ENCODE data around the gene CDPF1.

Gene CDPF1

GRCh38 chr22:46281866-46282678 lies 32.0 kb upstream of the CDPF1 start:
- Histone ChIP-seq H3K4me3 (IDR thresholded peaks at IDR 0.05; ENCODE audit: insufficient read depth, low read depth, low read length) (no peak overlapping the region), H2AFZ (ENCODE audit: low read depth) (no peak overlapping the region), H3K27me3 (ENCODE audit: insufficient read depth, low read depth) (no peaks in the 10 kb centered on the region), H3K79me2 (ENCODE audit: insufficient read depth, low read depth) (no peaks in the 10 kb centered on the region), H3K4me2 (no peak overlapping the region), H4K20me1 (ENCODE audit: insufficient read depth) (no peaks in the 10 kb centered on the region), H3K36me3 (ENCODE audit: insufficient read depth) (no peaks in the 10 kb centered on the region), H3K27ac (no peak overlapping the region), H3K9ac (no peak overlapping the region), H3K4me1 (ENCODE audit: low read depth, poor library complexity, severe bottlenecking) (no peaks in the 10 kb centered on the region)
- TF ChIP-seq, protein P1, sequence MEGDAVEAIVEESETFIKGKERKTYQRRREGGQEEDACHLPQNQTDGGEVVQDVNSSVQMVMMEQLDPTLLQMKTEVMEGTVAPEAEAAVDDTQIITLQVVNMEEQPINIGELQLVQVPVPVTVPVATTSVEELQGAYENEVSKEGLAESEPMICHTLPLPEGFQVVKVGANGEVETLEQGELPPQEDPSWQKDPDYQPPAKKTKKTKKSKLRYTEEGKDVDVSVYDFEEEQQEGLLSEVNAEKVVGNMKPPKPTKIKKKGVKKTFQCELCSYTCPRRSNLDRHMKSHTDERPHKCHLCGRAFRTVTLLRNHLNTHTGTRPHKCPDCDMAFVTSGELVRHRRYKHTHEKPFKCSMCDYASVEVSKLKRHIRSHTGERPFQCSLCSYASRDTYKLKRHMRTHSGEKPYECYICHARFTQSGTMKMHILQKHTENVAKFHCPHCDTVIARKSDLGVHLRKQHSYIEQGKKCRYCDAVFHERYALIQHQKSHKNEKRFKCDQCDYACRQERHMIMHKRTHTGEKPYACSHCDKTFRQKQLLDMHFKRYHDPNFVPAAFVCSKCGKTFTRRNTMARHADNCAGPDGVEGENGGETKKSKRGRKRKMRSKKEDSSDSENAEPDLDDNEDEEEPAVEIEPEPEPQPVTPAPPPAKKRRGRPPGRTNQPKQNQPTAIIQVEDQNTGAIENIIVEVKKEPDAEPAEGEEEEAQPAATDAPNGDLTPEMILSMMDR (conservative IDR thresholded peaks at IDR 0.05; ENCODE audit: low read depth, low read length) = no peak

DNA sequence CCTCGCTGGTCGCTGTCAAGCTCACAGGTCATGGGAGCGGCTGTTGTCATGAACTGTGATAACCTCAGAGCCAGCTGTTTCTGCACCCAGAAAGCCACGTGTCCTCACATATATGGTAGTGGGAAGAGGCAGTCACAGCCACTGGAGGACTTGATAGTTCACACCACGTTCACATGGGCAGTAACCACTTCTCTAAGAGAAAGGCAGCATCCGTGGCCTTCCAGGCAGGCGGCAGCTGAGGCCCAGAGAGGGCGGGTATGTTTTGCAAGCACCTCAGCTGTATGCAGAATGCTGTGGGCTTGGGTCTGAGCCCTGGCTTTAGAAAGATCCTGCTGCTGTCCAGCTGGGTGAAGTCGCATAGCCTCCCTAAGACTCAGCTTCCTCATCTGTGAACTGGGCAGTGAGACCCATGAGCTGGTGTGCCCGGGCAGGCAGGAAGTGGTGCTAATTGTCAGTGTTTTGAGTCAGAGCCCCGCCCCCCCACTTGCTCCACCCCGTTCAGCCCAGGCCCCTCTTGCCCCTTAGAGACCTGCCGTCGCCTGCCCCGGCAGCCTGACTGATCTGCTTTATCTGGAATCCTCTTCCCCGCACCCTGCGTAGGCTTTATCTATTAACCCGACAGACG lies 31.0 kb upstream of the CDPF1 start:
- Histone ChIP-seq H4K20me1 (ENCODE audit: insufficient read depth) (no peaks in the 10 kb centered on the region), H3K4me1 (ENCODE audit: low read depth, poor library complexity, severe bottlenecking) (no peaks in the 10 kb centered on the region), H3K27ac (no peak overlapping the region), H3K9ac (no peak overlapping the region), H3K79me2 (ENCODE audit: insufficient read depth, low read depth) (no peaks in the 10 kb centered on the region), H3K4me2 (no peak overlapping the region), H3K4me3 (IDR thresholded peaks at IDR 0.05; ENCODE audit: insufficient read depth, low read depth, low read length) (no peak overlapping the region), H3K27me3 (ENCODE audit: insufficient read depth, low read depth) (no peaks in the 10 kb centered on the region), H2AFZ (ENCODE audit: low read depth) (no peak overlapping the region), H3K36me3 (ENCODE audit: insufficient read depth) (no peaks in the 10 kb centered on the region)
- TF ChIP-seq, protein P1 (conservative IDR thresholded peaks at IDR 0.05; ENCODE audit: low read depth, low read length) = no peak

- no peaks in the 10 kb centered on the region for H3K4me1 ChIP-seq (ENCODE audit: low read depth, poor library complexity, severe bottlenecking)
- no peak overlapping the region for H2AFZ ChIP-seq (ENCODE audit: low read depth)
- H4K20me1 ChIP-seq (ENCODE audit: insufficient read depth) = no peaks in the 10 kb centered on the region
- H3K36me3 ChIP-seq (ENCODE audit: insufficient read depth) = no peaks in the 10 kb centered on the region
- H3K27me3 ChIP-seq (ENCODE audit: insufficient read depth, low read depth) = no peaks in the 10 kb centered on the region
- no peak overlapping the region for H3K9ac ChIP-seq
- no peak overlapping the region for H3K4me3 ChIP-seq (IDR thresholded peaks at IDR 0.05; ENCODE audit: insufficient read depth, low read depth, low read length)
- H3K79me2 ChIP-seq (ENCODE audit: insufficient read depth, low read depth) = no peaks in the 10 kb centered on the region
- H3K27ac ChIP-seq = no peak overlapping the region
- TF ChIP-seq, protein P1 (conservative IDR thresholded peaks at IDR 0.05; ENCODE audit: low read depth, low read length) = no peak
- H3K4me2 ChIP-seq = no peak overlapping the region
These were observed 30.1 kb upstream of the CDPF1 start for GRCh38 chr22:46280063-46280817.

DNA sequence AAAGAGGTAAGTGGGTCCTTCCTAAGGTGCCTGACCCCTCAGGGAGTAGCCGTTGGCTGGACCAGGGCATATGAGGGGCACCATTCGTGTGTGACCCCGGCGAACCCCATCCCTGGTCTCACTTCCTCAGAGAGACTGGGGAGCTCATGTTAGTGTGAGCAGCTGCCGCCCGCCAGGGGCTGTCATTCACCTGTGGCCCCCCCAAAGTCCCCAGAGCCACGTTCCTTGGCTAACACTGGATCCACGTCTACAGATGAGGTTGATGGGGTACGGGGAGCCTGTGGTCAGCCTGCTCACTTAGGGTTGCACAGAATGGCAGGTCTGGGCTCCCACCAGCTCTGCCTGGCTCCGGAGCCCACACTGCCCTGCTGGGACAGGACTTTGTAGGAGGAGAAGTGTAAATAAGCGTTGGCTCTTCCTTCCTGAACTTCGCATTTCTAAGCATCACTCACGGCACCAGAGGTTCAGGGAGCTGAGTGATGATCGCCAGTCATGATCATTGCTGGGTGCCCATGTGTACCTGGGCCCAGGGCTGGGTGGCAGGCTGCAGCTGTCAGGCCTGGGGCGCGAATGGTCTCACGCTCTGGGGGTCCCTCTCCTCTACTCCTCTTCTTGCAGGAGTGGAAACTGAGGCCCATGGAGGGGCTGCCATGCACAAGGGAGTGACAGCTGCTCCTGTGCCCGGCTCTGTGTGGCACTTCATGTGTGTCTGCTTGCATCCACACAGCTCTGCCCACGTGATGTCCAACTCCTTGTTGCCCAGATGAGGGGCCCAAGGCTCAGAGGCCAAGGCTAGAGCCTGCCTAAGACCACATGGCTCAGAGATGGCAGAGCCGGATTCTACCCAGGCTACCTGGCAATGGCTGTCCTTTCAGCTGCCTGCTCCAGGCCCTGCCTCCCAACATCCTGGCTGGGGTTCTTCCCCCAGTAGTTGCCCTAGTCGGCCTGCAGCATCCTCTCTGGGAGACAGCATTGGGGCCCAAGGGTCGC lies 28.9 kb upstream of the CDPF1 start:
- H3K27me3 ChIP-seq (ENCODE audit: insufficient read depth, low read depth) = no peaks in the 10 kb centered on the region
- TF ChIP-seq, protein P1 (conservative IDR thresholded peaks at IDR 0.05; ENCODE audit: low read depth, low read length) = no peak
- no peaks in the 10 kb centered on the region for H3K79me2 ChIP-seq (ENCODE audit: insufficient read depth, low read depth)
- no peak overlapping the region for H2AFZ ChIP-seq (ENCODE audit: low read depth)
- no peaks in the 10 kb centered on the region for H3K4me1 ChIP-seq (ENCODE audit: low read depth, poor library complexity, severe bottlenecking)
- no peaks in the 10 kb centered on the region for H3K36me3 ChIP-seq (ENCODE audit: insufficient read depth)
- no peak overlapping the region for H3K4me2 ChIP-seq
- H3K4me3 ChIP-seq (IDR thresholded peaks at IDR 0.05; ENCODE audit: insufficient read depth, low read depth, low read length) = no peak overlapping the region
- H4K20me1 ChIP-seq (ENCODE audit: insufficient read depth) = no peaks in the 10 kb centered on the region
- H3K9ac ChIP-seq = no peak overlapping the region
- no peak overlapping the region for H3K27ac ChIP-seq

Data from KMS-11 (cell line).